Measurements from ENCODE around the gene ADAM12. TPM values are rescaled to one million over a fixed set of nuclear protein-coding genes. Genes with fewer than 3 reads are reported as not detected.

ADAM12 gene
- total and polyA plus RNA-seq, 9 of the 15 experiments (the other 6 are each of a cell fraction or from before 2014, with no cell fraction given): not detected

DNA sequence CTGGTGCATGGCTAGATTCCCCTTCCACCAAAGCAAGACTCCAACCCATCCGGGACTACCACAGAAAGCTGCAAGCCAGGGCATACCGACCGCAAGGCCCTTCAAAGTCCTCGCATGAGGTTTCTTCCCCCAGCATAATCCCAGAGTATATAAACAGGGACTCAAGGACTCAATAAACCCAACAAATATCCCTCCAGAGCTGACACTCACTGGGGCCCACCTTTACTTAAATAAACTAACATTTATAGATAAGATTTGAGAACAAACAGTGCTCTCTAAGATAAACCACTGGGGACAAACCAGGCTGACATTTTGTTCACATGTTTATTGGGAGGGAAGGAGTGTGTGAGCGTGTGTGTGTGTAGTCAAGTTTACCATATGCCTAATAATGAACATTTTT lies 138.2 kb downstream of the ADAM12 start:
- Histone ChIP-seq H3K36me3 (ENCODE audit: control insufficient read depth, insufficient read depth, low read length) (no peaks in the 10 kb centered on the region), H3K4me1 (replicated peaks in 1 of 2; ENCODE audit: control insufficient read depth in 2 of 2, insufficient read depth in 2 of 2, low read length in 2 of 2) (peaks cover 0 to 3% of the 10 kb centered on the region in 2 experiments; a peak in 2 of 5 replicates), H2AFZ (ENCODE audit: low read depth, low read length) (no peak overlapping the region), H3K4me2 (ENCODE audit: insufficient read depth, low read length) (no peak overlapping the region), H3K79me2 (ENCODE audit: control insufficient read depth, insufficient read depth, low read length) (no peaks in the 10 kb centered on the region), H3K4me3 (no peak overlapping the region), H3K27me3 (ENCODE audit: control insufficient read depth in 2 of 2, insufficient read depth in 2 of 2, low read length in 2 of 2) (peaks cover 0 to 10% of the 10 kb centered on the region in 2 experiments; a peak in 1 of 5 replicates), H3K9ac (ENCODE audit: insufficient read depth in 1 of 2, low read depth in 2 of 2, low read length in 2 of 2) (no peak overlapping the region), H3K9me3 (replicated peaks; ENCODE audit: control insufficient read depth, insufficient read depth, low read depth, low read length) (no peaks in the 10 kb centered on the region), H4K20me1 (replicated peaks; ENCODE audit: control insufficient read depth, insufficient read depth, low read length) (no peaks in the 10 kb centered on the region), H3K9me1 (ENCODE audit: control insufficient read depth, insufficient read depth, low read length) (no peaks in the 10 kb centered on the region), H3K27ac (ENCODE audit: extremely low read depth, low read depth, low read length) (no peak overlapping the region)
- in situ Hi-C loops (cut with MboI): no loop called here
- no peak for FAIRE-seq
- ChIA-PET POLR2A (no interaction called here), CTCF (ENCODE audit: low intra/inter-chr PET ratio) (no interaction called here)
- no TSS peak for BruUV-seq (replicated peaks)
- WGBS (ENCODE audit: insufficient coverage, low coverage, missing lambda C conversion rate): 28% methylated on average over 2 of the region's 5 CpGs
- intact Hi-C loops (cut with micrococcal nuclease): no loop called here
- TF ChIP-seq ZNF140 (CRISPR knock-in tag; IDR thresholded peaks at IDR 0.05): no peak
- TF ChIP-seq NFIX (CRISPR knock-in tag; IDR thresholded peaks at IDR 0.05; ENCODE audit: low read depth): no peak
- no peak for TF ChIP-seq SRSF9 (IDR thresholded peaks at IDR 0.05; ENCODE audit: borderline replicate concordance, low read depth, low read length)
- TF ChIP-seq ELF4 (CRISPR knock-in tag; IDR thresholded peaks at IDR 0.05): no peak
- no peak for TF ChIP-seq HDAC2 (IDR thresholded peaks at IDR 0.05)
- TF ChIP-seq, protein P1, sequence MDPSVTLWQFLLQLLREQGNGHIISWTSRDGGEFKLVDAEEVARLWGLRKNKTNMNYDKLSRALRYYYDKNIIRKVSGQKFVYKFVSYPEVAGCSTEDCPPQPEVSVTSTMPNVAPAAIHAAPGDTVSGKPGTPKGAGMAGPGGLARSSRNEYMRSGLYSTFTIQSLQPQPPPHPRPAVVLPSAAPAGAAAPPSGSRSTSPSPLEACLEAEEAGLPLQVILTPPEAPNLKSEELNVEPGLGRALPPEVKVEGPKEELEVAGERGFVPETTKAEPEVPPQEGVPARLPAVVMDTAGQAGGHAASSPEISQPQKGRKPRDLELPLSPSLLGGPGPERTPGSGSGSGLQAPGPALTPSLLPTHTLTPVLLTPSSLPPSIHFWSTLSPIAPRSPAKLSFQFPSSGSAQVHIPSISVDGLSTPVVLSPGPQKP (CRISPR knock-in tag; IDR thresholded peaks at IDR 0.05): no peak
- TF ChIP-seq, protein P2, sequence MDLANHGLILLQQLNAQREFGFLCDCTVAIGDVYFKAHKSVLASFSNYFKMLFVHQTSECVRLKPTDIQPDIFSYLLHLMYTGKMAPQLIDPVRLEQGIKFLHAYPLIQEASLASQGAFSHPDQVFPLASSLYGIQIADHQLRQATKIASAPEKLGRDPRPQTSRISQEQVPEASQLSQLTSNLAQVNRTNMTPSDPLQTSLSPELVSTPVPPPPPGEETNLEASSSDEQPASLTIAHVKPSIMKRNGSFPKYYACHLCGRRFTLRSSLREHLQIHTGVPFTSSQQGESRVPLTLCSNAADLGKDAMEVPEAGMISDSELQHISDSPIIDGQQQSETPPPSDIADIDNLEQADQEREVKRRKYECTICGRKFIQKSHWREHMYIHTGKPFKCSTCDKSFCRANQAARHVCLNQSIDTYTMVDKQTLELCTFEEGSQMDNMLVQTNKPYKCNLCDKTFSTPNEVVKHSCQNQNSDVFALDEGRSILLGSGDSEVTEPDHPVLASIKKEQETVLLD (IDR thresholded peaks at IDR 0.05): no peak
- TF ChIP-seq, protein P3, sequence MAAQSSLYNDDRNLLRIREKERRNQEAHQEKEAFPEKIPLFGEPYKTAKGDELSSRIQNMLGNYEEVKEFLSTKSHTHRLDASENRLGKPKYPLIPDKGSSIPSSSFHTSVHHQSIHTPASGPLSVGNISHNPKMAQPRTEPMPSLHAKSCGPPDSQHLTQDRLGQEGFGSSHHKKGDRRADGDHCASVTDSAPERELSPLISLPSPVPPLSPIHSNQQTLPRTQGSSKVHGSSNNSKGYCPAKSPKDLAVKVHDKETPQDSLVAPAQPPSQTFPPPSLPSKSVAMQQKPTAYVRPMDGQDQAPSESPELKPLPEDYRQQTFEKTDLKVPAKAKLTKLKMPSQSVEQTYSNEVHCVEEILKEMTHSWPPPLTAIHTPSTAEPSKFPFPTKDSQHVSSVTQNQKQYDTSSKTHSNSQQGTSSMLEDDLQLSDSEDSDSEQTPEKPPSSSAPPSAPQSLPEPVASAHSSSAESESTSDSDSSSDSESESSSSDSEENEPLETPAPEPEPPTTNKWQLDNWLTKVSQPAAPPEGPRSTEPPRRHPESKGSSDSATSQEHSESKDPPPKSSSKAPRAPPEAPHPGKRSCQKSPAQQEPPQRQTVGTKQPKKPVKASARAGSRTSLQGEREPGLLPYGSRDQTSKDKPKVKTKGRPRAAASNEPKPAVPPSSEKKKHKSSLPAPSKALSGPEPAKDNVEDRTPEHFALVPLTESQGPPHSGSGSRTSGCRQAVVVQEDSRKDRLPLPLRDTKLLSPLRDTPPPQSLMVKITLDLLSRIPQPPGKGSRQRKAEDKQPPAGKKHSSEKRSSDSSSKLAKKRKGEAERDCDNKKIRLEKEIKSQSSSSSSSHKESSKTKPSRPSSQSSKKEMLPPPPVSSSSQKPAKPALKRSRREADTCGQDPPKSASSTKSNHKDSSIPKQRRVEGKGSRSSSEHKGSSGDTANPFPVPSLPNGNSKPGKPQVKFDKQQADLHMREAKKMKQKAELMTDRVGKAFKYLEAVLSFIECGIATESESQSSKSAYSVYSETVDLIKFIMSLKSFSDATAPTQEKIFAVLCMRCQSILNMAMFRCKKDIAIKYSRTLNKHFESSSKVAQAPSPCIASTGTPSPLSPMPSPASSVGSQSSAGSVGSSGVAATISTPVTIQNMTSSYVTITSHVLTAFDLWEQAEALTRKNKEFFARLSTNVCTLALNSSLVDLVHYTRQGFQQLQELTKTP (IDR thresholded peaks at IDR 0.05; ENCODE audit: low read depth in 1 of 2, partially characterized antibody in 2 of 2): no peak
- TF ChIP-seq, protein P4, sequence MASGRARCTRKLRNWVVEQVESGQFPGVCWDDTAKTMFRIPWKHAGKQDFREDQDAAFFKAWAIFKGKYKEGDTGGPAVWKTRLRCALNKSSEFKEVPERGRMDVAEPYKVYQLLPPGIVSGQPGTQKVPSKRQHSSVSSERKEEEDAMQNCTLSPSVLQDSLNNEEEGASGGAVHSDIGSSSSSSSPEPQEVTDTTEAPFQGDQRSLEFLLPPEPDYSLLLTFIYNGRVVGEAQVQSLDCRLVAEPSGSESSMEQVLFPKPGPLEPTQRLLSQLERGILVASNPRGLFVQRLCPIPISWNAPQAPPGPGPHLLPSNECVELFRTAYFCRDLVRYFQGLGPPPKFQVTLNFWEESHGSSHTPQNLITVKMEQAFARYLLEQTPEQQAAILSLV (tag; IDR thresholded peaks at IDR 0.05): no peak
- no peak for TF ChIP-seq NBN (IDR thresholded peaks at IDR 0.05; ENCODE audit: low read depth)
- TF ChIP-seq TCFL5 (CRISPR knock-in tag; conservative IDR thresholded peaks at IDR 0.05): no peak
- no peak for ATAC-seq
- no peak for DNase-seq (ENCODE audit: extremely low read depth in 1 of 4, low spot score in 3 of 4)

All from K562 (cell line).